GM12873 (cell line): ENCODE data around the gene RPL29.

ENCODE experiments used
- CTCF ChIP-seq: IDR thresholded peaks from 2 replicates; pipeline ENCODE4 v1.5.1; 2012; ENCODE audit warnings: low read depth, mild to moderate bottlenecking, moderate library complexity, low read length, control low read depth; ENCODE audit not compliant: insufficient read depth; ENCODE audit errors: missing control alignments

RPL29 gene

GRCh38 chr3:52001443-52001974 lies 5.8 kb upstream of the RPL29 start:
- peak; percentile 96 for TF ChIP-seq CTCF

GRCh38 chr3:51999846-52000245 lies 4.2 kb upstream of the RPL29 start:
- TF ChIP-seq CTCF, result no peak

- no peak for TF ChIP-seq CTCF
Measured at GRCh38 chr3:51998774-51999173, 3.1 kb upstream of the RPL29 start.

GRCh38 chr3:51997935-51998596 lies 2.4 kb upstream of the RPL29 start:
- no peak for TF ChIP-seq CTCF

GRCh38 chr3:51997172-51997571 lies 1.5 kb upstream of the RPL29 start:
- TF ChIP-seq CTCF, result no peak

- TF ChIP-seq CTCF, result no peak
Measured at GRCh38 chr3:51994530-51994929, 1.2 kb downstream of the RPL29 start.

- no peak for TF ChIP-seq CTCF
Measured at GRCh38 chr3:51992017-51992682, 3.5 kb downstream of the RPL29 start.
